GM10266 (cell line): ENCODE data around the gene MYL3.

Experiments
- DNase-seq: peaks from one replicate; pipeline ENCODE4 v3.0.0; 2012; ENCODE audit errors: extremely low spot score
- CTCF ChIP-seq: IDR thresholded peaks from 2 replicates; pipeline ENCODE4 v1.5.1; 2012; ENCODE audit warnings: mild to moderate bottlenecking, low read depth; ENCODE audit not compliant: control insufficient read depth, insufficient read depth; ENCODE audit errors: missing control alignments

Gene MYL3

GRCh38 chr3:46907960-46908293, 44.7 kb upstream of the MYL3 start:
- no peak for DNase-seq
- TF ChIP-seq CTCF = no peak

- no peak for TF ChIP-seq CTCF
- no peak for DNase-seq
These were observed 44.0 kb upstream of the MYL3 start for GRCh38 chr3:46907271-46907670.

- DNase-seq = no peak
- no peak for TF ChIP-seq CTCF
These were observed 43.3 kb upstream of the MYL3 start for GRCh38 chr3:46906471-46907058.

GRCh38 chr3:46905661-46906451, 42.6 kb upstream of the MYL3 start:
- TF ChIP-seq CTCF = no peak
- no peak for DNase-seq

GRCh38 chr3:46905213-46905560, 41.9 kb upstream of the MYL3 start:
- no peak for TF ChIP-seq CTCF
- DNase-seq = no peak

GRCh38 chr3:46904303-46905212, 41.3 kb upstream of the MYL3 start:
- TF ChIP-seq CTCF = no peak
- no peak for DNase-seq
